HG03097 (cell line): ENCODE results near the gene ADAM19.
A peak's percentile ranks its signal among the peaks of the same experiment; 100 is the strongest.

Experiments
- ATAC-seq: cut with Tn5 transposase; IDR thresholded peaks from one replicate; pipeline ENCODE4 v1.9.1; 2021; ENCODE audit not compliant: unreplicated experiment, low FRiP score

The ADAM19 gene

DNA sequence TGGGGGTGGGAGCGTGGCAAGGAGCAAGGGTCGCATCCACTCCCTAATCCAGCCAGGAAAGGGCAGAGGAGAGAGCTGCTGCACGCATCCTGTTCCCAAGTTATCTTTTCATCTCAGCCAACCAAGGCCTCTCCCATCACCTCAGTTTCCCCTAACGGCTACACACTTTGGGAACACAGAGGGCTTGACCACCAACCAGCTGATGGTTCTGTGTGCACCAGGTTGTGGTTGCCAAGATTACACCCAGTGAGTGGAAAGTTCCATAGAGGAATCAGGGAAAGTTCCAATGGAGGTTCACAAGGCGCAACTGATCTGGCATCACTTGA lies 53.9 kb downstream of the ADAM19 start:
- no peak for ATAC-seq

DNA sequence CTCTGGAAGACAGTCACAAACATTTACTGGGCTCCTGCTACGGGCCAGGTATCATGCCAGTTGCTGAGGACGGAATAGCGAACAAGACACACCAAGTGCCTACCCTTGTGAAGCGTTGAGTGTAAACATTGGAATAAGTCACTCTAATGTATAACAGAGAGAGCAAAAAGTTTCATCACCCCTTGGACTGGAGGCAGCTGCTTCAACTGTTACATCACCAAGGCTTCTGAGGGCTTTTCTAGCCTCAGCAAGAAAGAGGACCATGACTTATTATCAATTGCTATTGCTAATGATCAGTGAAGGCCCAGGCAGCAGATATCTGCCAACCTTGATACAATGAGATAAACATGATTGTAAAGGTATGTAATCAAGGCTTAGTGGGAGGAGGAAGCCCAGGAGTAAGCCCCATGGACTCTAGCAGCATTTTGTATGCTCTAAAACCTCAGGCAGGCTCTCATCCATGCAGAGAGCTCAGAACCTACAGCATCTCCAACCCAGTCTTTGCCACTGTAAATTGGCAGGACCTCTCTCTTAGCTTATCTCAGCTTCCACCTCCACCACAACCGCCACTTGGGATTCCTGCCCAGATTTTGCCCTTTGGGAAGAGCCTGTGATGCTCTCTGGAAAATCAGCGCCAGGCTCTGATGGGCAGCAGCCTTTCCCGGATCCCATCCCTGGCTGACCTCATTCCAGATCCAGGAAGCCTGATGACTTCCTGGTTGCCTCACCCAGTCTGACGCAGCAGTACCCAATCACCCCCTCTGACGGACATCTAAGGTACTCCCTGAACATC lies 54.5 kb downstream of the ADAM19 start:
- ATAC-seq, result no peak

DNA sequence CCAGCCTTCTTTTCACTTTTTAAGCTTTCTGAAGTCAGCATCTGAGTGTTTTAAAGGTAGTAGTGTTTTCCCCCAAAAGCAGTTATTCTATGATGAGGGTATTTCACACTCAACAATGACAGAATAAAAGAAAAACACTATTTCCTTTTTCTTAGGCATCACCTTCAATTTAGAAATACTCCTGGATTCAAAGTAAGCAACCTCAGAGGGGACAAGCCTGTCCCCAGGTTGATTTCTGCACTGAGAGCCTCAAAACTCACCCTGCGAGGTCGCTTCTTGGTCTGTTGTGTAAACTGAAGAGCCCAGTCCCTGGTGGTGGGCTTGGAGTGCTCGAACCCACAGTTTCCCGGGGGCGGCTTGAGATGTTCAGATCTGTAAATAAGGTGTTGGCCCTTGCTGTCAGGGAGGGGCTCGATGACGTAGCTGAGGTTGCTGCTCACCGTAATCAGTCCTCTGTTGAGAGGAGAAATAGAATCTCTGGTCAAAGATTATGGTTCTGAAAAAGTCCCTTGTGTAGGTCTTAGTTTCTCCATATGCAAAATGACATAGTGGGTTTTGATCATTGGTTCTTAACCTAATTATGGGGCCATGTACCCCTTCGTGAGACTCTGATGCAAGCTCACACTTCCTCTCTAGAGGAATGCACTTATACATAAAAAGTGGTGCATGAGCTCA lies 55.9 kb downstream of the ADAM19 start:
- ATAC-seq, result no peak

DNA sequence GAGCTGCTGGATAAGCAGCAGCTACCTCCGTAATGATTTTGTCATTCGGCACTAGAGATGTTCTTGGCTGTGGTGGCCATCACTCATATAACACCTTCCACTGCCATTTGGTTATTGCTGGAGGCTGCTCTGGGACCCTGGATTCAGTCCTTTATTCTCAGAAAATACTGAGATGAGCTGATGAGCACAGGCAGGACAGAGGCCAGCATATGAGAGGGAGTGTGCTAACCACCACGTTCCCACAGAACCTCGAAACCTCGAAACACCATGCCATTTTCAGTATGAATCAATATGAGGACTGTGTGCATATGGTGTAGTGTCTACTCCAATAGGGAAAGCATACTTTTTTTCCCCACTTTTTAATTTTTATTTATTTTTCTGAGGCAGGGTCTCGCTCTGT lies 56.6 kb downstream of the ADAM19 start:
- ATAC-seq, result peak; percentile 53

DNA sequence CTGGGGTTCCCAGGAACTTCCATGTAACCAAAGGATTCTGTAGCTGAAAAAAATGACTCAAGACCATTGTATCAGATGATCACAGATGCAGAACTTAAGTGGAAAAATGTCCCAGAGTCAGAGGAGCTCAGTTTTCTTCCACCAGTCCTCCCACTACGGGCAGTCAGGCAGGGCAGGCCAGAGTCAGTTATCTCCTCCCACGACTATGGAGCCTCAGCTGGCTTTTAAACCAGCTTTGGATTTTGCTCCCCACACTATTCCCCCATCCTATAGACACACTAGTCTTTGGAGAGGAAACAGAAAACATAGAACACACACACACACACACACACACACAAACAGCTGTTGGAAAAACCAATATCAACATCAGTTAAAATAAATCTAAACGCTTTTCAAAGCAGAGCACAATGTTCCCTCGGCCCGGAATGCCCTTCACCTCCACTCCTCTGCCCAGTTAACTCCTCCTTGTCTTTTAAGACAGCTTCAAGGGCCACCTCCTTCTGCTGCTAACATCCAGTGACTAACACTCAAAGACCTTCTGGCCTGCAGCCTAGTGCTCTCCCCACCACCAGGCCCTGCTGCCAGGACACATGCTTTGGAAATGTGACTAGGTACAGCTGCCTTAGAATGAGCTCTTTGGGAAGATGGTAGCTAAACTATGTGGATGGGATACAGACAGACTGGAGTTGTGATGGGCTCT lies 58.8 kb downstream of the ADAM19 start:
- no peak for ATAC-seq

DNA sequence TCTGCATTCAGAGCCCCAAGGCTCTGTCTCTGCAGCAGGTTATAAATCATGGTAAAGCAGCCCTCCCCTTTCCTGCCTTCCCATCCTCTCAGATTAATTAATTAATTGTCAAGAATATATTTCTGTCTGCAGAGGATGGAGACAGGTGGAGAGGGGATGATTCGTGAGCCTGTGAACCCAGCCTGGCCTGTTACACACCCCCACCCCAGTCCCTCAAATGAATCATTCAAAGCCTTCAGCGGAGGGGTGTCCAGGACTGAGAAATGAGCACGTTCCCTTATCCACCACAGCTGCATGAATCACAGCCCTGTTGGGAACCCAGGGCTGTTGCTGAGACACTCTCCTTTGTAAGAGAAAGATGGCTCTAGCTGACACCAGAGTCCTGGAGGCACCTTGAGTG lies 59.6 kb downstream of the ADAM19 start:
- ATAC-seq, result no peak

DNA sequence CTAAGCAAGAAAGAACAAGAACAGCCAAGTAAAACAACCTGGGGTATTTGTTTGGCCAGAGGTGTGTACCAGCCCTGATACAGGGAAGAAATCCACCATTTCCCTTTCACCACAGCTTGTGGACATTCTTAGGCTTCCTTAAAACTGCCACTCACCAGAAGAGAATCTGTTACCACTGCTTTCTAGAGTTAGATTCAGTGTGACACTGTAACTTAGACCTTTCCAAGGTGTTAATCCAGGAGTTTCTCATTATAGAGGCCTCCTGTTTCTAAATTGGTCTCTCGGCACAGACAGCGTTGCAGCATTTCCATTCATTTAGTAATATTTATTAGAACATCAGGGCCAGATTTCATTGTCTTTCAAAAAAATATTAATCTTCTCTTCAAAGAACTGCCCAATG lies 60.6 kb downstream of the ADAM19 start:
- ATAC-seq, result no peak

DNA sequence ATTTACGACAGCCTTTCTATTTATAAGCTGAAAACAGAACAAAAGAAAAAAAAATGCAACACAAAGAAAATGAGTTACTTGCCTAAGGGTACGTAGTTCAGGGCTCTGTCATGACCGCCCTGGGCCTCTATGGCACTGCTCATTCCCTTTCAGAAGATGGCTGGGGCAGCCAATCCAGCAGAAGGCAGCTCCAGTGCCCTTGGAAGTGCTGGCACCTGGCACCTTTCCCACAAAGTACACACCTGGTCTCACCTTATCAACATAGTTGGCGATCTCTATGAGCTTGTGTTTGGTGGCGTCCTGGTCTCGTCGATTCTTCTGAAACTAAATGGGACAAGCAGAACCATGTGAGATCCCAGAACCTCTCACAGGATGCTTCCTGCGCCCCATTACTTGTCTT lies 62.4 kb downstream of the ADAM19 start:
- ATAC-seq, result no peak

DNA sequence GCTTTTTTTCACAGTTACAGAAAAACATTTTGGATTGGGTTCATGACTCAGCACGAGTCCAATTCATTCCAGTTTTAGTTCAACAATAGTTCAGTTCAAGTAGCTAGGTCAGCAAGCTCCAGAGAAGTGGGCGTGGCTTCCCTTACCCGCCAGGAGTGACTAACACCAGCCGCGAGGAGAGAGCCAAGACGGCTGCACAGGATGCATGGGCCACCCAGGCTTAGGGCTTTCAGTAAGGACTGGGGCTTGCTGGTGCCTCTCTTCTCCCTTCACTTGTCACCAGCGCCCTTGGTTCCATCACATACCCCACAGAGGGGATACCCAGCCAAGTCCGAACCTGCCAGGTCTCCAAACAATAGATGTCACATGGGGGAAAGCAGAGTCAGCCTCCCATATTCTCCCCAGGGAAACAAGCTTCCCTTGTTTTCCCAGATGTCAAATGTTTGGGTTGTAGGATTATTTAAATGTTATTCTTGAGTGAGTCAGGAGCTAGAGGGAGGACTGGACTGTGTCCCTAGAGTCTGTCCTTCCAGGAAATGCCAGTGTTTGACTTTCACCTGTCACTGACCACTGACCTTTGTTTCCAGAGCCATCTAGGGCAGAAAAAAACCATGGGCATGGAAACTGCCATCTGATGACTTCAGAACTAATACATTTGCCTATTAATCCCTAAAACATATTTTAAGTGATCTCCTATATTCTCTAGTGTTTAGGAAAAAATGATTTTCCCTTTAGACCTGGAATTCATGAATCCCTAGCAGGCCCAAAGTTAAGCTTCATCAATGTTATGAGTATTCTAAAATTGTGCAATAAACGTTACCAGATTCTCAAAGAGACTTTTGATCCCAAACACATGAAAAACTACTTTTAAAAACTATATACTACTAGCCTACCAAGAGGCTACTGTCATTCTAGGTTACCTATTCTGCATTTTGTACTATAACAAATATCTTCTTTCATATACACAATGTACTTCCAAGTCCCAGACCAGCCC lies 63.6 kb downstream of the ADAM19 start:
- no peak for ATAC-seq

DNA sequence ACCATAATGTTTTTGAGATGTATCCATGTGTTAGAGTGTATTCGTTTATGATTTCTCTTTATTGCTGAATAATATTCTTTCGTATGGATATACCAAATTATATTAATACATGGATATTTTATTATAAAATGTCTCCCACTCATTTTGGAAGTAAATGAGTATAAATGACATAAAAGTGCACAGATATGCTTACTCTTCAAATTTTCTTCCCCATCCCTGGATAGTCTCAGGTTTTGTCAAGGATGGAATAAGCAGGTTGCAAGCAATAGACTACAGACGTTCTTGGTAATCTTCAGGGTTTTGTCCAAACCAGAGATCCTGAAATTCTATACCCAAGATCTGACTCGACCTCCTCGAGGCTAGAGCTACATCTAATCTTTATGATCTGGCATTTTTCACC lies 64.9 kb downstream of the ADAM19 start:
- ATAC-seq, result no peak

DNA sequence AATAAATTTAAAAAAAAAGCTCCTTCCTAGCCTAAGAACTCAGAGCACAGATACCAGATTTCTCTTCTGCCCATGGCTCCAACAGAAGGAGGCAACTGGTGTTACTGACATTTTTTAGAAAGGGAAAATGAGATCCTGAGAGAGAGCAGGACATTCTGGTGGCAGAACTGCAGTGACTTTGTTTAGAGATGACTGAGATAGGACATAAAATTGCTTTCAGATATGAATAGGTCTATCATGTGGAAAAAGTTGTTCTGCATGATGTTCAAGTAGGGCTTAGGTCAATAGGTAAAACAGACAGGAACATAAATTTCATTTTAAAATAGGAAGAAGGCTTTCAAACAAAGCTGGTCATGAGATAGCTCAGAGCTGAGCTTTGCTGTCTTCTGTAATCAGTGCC lies 66.0 kb downstream of the ADAM19 start:
- no peak for ATAC-seq

DNA sequence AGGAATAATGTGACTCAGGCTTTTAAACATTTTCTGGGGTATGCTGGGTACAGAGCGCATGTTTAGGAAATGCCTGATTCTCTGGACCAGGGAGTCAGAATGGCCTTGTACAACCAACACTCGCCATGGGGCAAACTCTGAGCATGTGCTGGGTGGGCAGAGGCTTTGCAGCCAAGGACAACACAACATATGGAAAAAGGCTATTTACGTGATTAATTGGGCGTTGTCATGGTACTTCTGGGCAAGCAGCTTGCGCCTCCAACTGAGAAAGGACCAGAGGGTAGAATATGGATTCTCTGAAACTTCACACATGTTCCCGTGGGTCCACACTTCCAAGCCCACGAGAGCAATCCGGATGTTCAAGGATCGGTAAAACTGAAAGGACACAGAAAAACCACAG lies 66.5 kb downstream of the ADAM19 start:
- ATAC-seq, result no peak

DNA sequence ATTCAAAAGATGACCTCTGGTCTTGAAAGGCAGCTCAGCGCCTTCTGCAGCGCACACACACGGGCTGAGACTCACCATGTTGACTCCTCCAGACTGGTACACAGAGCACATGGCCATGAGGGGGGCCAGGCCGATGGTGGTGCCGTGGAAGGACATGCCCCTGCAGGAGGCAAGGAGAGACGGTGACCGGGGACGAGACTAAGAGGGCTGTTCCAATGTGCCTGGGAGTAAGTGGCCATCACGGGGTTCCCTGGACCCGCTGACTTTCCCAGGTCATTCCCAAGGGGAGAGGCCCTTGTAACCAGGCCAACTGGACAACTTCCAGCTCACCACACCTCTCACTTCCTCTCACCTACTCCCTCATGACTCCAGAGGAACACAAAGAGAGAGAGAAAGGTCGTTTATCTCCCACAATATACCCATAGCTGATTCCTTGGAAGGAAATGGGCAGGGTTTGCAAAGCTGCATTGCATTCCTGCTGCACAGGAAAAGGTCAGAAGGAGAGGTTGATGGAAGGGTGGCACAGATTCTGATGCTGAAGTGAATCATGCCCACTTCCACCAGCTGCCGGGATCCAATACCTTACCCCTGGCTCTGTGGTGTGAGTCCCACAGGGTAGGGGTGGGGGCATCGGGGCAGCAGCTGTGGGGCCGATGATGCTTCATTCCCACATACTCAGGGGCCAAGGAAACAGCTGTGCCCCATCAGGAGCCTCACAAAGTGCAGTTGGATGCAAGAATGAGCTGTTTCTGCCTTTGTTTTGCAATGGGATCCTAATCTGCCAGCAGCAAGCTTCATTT lies 68.4 kb downstream of the ADAM19 start:
- no peak for ATAC-seq

DNA sequence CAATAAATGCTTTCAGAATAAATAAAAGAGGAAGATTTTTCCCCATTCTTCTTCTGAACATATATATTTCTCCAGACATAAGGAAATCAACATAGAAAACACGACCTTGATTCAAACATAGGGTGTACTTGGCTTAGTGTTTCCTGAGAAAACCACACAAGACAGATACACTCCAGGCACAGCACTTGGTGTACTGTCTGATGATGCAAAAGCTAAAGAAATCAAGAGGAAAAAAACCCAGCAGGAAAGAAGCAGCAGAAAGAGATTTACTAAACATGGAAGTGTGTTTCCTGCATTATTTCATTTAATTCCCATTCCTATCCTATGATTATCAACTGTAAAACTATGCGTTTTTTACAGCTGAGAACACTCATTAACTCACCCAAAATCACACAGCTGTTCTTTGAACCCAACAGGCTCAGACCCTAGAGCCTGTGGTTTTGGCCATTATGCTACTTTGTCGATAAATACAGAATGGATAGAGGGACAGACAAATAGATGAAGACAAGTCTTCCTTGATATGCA lies 69.4 kb downstream of the ADAM19 start:
- no peak for ATAC-seq

DNA sequence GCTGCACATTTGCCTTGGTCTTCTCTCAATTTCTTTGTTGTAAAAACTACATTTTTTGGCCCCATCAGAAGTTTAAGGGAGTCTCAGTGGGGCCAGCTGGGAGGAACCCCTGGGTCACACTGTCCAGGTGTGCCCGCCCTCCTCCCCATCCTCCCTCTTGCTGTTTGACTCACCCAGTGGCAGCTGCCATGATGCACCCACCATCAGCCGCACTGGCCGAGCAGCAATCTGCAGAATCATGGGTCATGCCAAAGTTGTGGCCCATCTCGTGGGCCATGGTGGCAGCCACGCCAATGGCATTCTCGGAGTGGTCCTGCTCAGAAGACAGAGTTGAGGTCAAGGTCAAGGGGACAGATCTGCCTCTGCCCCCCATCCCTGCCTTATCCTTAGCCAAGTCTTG lies 70.1 kb downstream of the ADAM19 start:
- no peak for ATAC-seq

DNA sequence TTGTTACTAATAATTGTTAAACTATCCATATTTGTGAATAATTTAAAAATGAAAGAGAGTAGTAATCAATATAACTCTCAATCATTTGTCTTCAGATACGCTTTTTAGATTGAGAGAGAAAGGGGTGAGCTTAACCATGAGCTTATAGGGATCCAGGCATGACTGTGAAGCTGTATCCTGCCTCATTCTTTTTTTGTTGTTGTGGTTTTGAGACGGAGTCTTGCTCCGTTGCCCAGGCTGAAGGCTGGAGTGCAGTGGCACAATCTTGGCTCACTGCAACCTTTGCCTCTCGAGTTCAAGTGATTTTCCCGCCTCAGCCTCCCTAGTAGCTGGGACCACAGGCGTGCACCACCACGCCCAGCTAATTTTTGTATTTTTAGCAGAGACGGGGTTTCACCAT lies 71.5 kb downstream of the ADAM19 start:
- no peak for ATAC-seq

DNA sequence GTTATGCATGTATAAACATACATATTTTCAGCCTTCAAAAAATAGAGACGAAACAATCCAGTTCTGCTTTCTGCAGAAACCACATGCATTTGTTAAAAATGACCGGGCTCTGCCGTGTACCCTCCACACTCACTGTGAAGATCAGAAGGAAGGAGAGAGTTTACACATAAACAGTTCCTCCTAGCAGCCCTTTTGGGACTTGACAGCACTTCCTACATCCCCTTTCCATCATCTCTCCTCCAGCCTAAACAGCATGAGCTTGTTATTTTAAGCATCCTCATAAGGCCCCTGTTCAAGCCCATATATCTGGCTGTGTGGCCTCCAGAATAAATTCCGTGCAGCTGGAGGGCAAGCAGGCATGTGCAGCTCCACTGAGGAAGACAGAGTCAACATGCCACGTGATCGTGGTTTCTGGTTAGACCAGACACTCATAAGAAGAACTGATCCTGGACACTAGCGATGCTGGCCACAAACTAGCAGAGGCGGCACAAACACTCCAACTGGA lies 73.4 kb downstream of the ADAM19 start:
- peak; percentile 77 for ATAC-seq

DNA sequence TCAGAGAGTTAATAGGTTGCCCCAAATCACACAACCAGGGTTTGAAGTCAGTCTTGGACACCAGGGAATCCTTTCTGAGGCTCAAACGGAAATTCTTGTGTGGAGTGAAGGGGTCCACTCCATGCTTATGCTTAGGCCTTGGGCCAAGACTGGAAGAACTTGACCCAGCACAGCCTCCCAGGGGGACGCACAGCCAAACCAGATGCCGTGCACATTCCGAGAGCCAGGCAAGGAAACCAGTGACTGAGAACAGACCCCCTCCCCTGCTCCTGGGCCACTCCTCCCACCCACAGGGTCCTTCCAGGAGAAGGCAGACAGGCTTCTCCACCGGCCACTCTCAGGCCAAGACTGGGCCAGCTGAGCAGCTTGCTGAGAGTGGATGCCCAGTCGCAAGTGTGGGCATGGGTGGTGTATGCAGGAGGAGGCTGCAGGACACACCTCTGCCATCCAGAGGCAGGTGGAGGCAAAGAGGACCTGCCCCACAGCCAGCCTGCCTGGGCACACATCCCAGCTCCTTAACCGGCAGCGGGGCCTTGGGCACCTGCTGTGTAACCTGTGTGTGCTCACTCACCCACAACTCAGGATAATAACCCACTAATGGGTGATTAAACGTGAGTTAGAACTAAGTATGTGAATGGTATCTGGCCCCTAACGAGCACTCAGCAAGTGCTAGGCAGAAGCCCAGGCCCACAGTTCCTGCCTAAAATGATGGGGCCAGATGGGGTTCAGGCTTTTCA lies 77.5 kb downstream of the ADAM19 start:
- no peak for ATAC-seq

DNA sequence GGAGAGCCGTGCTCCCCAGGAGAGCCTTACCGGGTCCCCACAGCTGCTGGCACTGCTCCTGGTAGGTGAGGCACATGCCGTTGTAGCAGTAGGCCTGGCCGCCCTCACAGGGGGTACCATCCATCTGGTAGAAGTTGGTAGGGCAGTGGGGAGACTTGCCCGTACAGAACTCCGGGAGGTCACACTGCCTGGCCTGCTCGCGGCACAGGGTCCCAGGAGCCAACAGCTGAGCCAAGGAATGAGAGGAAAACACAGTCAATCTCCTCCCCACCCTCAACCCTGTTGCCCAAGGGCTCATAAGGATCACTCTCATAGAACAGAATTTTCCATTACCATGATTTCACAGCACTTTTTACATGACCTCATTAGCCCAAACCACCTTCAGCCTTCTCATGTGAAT lies 78.7 kb downstream of the ADAM19 start:
- ATAC-seq, result no peak
